ENCODE results near the gene C11orf68. TPM values are rescaled to one million over a fixed set of nuclear protein-coding genes. Genes with fewer than 3 reads are reported as not detected.

The C11orf68 gene
- total and polyA plus RNA-seq, 2 of the 8 experiments (the other 6 are each of a cell fraction or from before 2014, with no cell fraction given) = 24.0 to 51.2 TPM

GRCh38 chr11:65884716-65885092 is 34.2 kb downstream of the C11orf68 start (continued):
- TF ChIP-seq E2F6 (IDR thresholded peaks at IDR 0.05) (no peak), SIX5 (IDR thresholded peaks at IDR 0.05; ENCODE audit: low read depth, low read length) (no peak)
